Measurements from ENCODE around the gene PLPP1. TPM values are rescaled to one million over a fixed set of nuclear protein-coding genes. Genes with fewer than 3 reads are reported as not detected.

Gene PLPP1
- total and polyA plus RNA-seq, 2 donors (not counting 1 experiment from before 2014, with no cell fraction given), result 5.5 to 8.8 TPM

GRCh38 chr5:55551358-55551757 lies 16.6 kb upstream of the PLPP1 start:
- H3K9me3 ChIP-seq (ENCODE audit: control extremely low read depth in 1 of 3, control insufficient read depth in 2 of 3, insufficient read depth in 1 of 3, low read length in 2 of 3), result no peaks in the 10 kb centered on the region
- Mint-ChIP-seq H3K27ac (no peak overlapping the region), H3K4me1 (no peaks in the 10 kb centered on the region), H3K9me3 (ENCODE audit: insufficient read depth) (no peaks in the 10 kb centered on the region), H3K4me3 (no peak overlapping the region), H3K27me3 (peaks cover 33% of the 10 kb centered on the region)
- ATAC-seq (ENCODE audit: low read depth), result no peak
- TF ChIP-seq, protein P1, sequence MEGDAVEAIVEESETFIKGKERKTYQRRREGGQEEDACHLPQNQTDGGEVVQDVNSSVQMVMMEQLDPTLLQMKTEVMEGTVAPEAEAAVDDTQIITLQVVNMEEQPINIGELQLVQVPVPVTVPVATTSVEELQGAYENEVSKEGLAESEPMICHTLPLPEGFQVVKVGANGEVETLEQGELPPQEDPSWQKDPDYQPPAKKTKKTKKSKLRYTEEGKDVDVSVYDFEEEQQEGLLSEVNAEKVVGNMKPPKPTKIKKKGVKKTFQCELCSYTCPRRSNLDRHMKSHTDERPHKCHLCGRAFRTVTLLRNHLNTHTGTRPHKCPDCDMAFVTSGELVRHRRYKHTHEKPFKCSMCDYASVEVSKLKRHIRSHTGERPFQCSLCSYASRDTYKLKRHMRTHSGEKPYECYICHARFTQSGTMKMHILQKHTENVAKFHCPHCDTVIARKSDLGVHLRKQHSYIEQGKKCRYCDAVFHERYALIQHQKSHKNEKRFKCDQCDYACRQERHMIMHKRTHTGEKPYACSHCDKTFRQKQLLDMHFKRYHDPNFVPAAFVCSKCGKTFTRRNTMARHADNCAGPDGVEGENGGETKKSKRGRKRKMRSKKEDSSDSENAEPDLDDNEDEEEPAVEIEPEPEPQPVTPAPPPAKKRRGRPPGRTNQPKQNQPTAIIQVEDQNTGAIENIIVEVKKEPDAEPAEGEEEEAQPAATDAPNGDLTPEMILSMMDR (IDR thresholded peaks at IDR 0.05), result no peak
- TF ChIP-seq EZH2 (IDR thresholded peaks at IDR 0.05; ENCODE audit: borderline replicate concordance, insufficient read depth, low read depth, low read length, poor library complexity, severe bottlenecking), result no peak
- H3K79me2 ChIP-seq (ENCODE audit: control insufficient read depth, insufficient read depth, low read length), result no peaks in the 10 kb centered on the region
- DNase-seq, result no peak
- intact Hi-C loops (cut with micrococcal nuclease), result no loop called here
- ChIA-PET POLR2A (no interaction called here), CTCF (no interaction called here)
- H4K20me1 ChIP-seq (ENCODE audit: control insufficient read depth, insufficient read depth, low read length, poor library complexity, severe bottlenecking), result no peaks in the 10 kb centered on the region
- H3K27me3 ChIP-seq (replicated peaks in 1 of 4; ENCODE audit: control extremely low read depth in 1 of 4, control insufficient read depth in 3 of 4, insufficient read depth in 4 of 4, low read length in 3 of 4), result peaks cover 0 to 2% (median 1%) of the 10 kb centered on the region in 4 experiments
- H3K27ac ChIP-seq (ENCODE audit: low read length in 2 of 2), result no peak overlapping the region
- H3K4me3 ChIP-seq (ENCODE audit: control extremely low read depth in 1 of 5, extremely low read depth in 1 of 5, insufficient read depth in 1 of 5, low read depth in 2 of 5, low read length in 4 of 5), result no peak overlapping the region
- no peaks in the 10 kb centered on the region for H3K36me3 ChIP-seq (replicated peaks in 1 of 2; ENCODE audit: control extremely low read depth in 1 of 2, control insufficient read depth in 1 of 2, extremely low read depth in 1 of 2, insufficient read depth in 2 of 2, low read length in 1 of 2)
- H2AFZ ChIP-seq (ENCODE audit: insufficient read depth, low read depth, low read length, poor library complexity, severe bottlenecking), result no peak overlapping the region
- no peak overlapping the region for H3K9ac ChIP-seq (ENCODE audit: low read length)
- no peak overlapping the region for H3K4me2 ChIP-seq (replicated peaks; ENCODE audit: low read depth, low read length, poor library complexity, severe bottlenecking)
- no peaks in the 10 kb centered on the region for H3K4me1 ChIP-seq (ENCODE audit: control insufficient read depth in 2 of 2, insufficient read depth in 2 of 2, low read length in 2 of 2)
- 40% methylated on average over 6 of the region's 7 CpGs for WGBS (ENCODE audit: insufficient coverage)

- no peaks in the 10 kb centered on the region for H3K79me2 ChIP-seq (ENCODE audit: control insufficient read depth, insufficient read depth, low read length)
- ATAC-seq (ENCODE audit: low read depth) (no peak), DNase-seq (no peak)
- H3K9me3 ChIP-seq (ENCODE audit: control extremely low read depth in 1 of 3, control insufficient read depth in 2 of 3, insufficient read depth in 1 of 3, low read length in 2 of 3), result no peaks in the 10 kb centered on the region
- no peak overlapping the region for H3K4me3 Mint-ChIP-seq
- ChIA-PET POLR2A (no interaction called here), CTCF (no interaction called here)
- H4K20me1 ChIP-seq (ENCODE audit: control insufficient read depth, insufficient read depth, low read length, poor library complexity, severe bottlenecking), result no peaks in the 10 kb centered on the region
- H3K9ac ChIP-seq (ENCODE audit: low read length), result no peak overlapping the region
- H3K4me1 Mint-ChIP-seq, result no peaks in the 10 kb centered on the region
- H3K4me1 ChIP-seq (ENCODE audit: control insufficient read depth in 2 of 2, insufficient read depth in 2 of 2, low read length in 2 of 2), result no peaks in the 10 kb centered on the region
- H3K27me3 ChIP-seq (replicated peaks in 1 of 4; ENCODE audit: control extremely low read depth in 1 of 4, control insufficient read depth in 3 of 4, insufficient read depth in 4 of 4, low read length in 3 of 4), result peaks cover 0 to 3% (median 1%) of the 10 kb centered on the region in 4 experiments
- no peak overlapping the region for H3K4me2 ChIP-seq (replicated peaks; ENCODE audit: low read depth, low read length, poor library complexity, severe bottlenecking)
- no peak overlapping the region for H3K27ac ChIP-seq (ENCODE audit: low read length in 2 of 2)
- TF ChIP-seq EZH2 (IDR thresholded peaks at IDR 0.05; ENCODE audit: borderline replicate concordance, insufficient read depth, low read depth, low read length, poor library complexity, severe bottlenecking), result no peak
- TF ChIP-seq, protein P1 (IDR thresholded peaks at IDR 0.05), result no peak
- no peaks in the 10 kb centered on the region for H3K9me3 Mint-ChIP-seq (ENCODE audit: insufficient read depth)
- intact Hi-C loops (cut with micrococcal nuclease), result no loop called here
- no peaks in the 10 kb centered on the region for H3K36me3 ChIP-seq (replicated peaks in 1 of 2; ENCODE audit: control extremely low read depth in 1 of 2, control insufficient read depth in 1 of 2, extremely low read depth in 1 of 2, insufficient read depth in 2 of 2, low read length in 1 of 2)
- 82% methylated on average over 1 of the region's 2 CpGs for WGBS (ENCODE audit: insufficient coverage)
- H2AFZ ChIP-seq (ENCODE audit: insufficient read depth, low read depth, low read length, poor library complexity, severe bottlenecking), result no peak overlapping the region
- H3K4me3 ChIP-seq (ENCODE audit: control extremely low read depth in 1 of 5, extremely low read depth in 1 of 5, insufficient read depth in 1 of 5, low read depth in 2 of 5, low read length in 4 of 5), result no peak overlapping the region
- peaks cover 30% of the 10 kb centered on the region for H3K27me3 Mint-ChIP-seq
- H3K27ac Mint-ChIP-seq, result no peak overlapping the region
Measured at GRCh38 chr5:55547781-55548180, 13.0 kb upstream of the PLPP1 start.
